ENCODE results near the gene SMG7.

DNA sequence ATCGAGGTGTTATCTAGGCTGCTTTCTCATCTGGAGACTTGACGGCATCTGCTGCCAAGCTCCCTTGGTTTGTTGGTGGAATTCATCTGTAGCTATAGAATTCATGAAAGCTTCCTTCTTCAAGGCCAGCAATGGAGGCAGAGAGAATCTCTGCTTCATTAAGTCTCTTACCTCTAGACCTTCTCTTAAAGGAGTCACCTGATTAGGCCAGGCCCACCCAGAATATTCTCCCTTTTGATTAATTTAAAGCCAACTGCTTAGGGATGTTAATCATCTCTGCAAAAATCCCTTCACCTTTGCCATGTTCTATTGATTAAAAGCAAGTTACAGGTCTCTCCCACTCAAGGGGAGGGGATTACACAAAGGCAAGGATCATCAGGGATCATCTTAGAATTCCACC, 123.2 kb downstream of the SMG7 start:
- no peak for TF ChIP-seq POLR2A (IDR thresholded peaks at IDR 0.05)
- TF ChIP-seq, protein P1, sequence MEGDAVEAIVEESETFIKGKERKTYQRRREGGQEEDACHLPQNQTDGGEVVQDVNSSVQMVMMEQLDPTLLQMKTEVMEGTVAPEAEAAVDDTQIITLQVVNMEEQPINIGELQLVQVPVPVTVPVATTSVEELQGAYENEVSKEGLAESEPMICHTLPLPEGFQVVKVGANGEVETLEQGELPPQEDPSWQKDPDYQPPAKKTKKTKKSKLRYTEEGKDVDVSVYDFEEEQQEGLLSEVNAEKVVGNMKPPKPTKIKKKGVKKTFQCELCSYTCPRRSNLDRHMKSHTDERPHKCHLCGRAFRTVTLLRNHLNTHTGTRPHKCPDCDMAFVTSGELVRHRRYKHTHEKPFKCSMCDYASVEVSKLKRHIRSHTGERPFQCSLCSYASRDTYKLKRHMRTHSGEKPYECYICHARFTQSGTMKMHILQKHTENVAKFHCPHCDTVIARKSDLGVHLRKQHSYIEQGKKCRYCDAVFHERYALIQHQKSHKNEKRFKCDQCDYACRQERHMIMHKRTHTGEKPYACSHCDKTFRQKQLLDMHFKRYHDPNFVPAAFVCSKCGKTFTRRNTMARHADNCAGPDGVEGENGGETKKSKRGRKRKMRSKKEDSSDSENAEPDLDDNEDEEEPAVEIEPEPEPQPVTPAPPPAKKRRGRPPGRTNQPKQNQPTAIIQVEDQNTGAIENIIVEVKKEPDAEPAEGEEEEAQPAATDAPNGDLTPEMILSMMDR (IDR thresholded peaks at IDR 0.05): no peak

Data from tibial nerve (tissue), 3 donors.